Measurements from ENCODE around the gene BAG3. TPM values are rescaled to one million over a fixed set of nuclear protein-coding genes. Genes with fewer than 3 reads are reported as not detected.

BAG3 gene
- total and polyA plus RNA-seq, 7 donors, result 10.8 to 62.4 (median 32.9) TPM

DNA sequence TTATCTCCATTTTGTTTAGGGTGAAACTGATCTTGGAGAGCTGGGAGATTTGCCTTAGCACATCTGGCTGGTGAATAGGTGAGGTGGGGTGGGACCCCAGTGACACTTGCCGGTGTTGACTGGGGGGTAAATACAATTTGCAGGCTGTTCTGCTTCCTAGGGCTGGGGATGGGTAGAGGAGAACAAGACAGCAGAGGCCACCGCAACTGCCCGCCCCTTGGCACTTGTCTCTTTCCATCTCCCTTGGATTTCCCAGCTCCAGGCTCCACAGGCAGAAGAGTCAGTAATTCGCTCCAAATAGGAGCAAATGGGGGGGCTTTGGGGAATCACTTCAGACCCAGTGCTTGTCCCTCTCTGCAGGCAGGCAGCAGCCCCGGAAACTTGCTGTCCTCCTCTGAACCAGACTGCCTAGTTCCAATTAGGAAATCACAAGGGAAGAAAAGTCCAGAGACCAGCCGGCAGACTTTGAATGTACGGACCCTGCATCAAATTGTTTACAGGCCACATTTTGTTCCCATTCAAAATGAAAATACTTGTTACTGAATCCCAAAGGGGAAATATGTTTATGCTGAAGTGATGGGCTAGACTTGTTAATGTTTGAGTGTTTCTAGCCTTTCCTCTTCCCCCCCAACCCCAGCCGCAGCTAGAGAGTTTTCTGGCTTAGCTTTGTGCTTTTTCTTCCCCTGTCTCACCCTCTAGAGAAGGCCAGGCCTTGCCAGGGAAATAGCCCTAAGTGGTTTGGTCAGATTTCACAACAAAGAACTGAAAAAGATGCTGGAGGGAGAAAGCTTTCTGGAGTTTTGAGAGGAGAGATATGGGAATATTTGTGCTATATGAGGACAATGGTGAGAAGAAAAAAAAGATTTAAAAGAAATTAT is 64.7 kb downstream of the BAG3 start:
- Histone ChIP-seq H3K4me1 (peaks cover 0 to 9% (median 3%) of the 10 kb centered on the region in 4 donors), H3K27me3 (no peaks in the 10 kb centered on the region), H3K9me3 (no peaks in the 10 kb centered on the region), H3K4me3 (no peak overlapping the region), H3K27ac (peak overlapping the region; percentile 6 to 45 (median 24)), H3K36me3 (no peaks in the 10 kb centered on the region)
- 79 to 83% methylated on average over 8 of the region's 8 CpGs for WGBS, 2 donors
- intact Hi-C loops (cut with DNase I), result no loop called here
- no peak for DNase-seq
- TF ChIP-seq POLR2AphosphoS5 (IDR thresholded peaks at IDR 0.05) (no peak), POLR2A (IDR thresholded peaks at IDR 0.05) (no peak), EP300 (IDR thresholded peaks at IDR 0.05) (no peak)
- TF ChIP-seq, protein P1, sequence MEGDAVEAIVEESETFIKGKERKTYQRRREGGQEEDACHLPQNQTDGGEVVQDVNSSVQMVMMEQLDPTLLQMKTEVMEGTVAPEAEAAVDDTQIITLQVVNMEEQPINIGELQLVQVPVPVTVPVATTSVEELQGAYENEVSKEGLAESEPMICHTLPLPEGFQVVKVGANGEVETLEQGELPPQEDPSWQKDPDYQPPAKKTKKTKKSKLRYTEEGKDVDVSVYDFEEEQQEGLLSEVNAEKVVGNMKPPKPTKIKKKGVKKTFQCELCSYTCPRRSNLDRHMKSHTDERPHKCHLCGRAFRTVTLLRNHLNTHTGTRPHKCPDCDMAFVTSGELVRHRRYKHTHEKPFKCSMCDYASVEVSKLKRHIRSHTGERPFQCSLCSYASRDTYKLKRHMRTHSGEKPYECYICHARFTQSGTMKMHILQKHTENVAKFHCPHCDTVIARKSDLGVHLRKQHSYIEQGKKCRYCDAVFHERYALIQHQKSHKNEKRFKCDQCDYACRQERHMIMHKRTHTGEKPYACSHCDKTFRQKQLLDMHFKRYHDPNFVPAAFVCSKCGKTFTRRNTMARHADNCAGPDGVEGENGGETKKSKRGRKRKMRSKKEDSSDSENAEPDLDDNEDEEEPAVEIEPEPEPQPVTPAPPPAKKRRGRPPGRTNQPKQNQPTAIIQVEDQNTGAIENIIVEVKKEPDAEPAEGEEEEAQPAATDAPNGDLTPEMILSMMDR (IDR thresholded peaks at IDR 0.05), result no peak

DNA sequence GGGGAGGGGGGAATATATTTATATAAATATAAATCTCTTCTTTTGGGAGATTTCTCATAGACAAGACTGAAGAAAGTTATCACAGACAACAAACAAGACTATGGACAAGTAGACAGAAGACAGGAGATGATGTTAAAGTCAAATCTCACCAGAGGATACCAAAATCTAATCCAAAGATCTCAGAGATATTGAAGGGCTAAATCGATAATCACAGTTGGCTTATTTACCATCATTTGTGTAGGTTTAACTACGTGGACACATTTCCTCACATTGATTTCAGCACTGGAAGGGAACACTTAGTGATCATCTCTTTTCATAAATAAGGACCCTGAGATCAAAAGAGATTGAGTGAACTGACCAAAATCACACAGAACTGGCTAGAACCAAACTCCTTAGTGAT is 72.0 kb downstream of the BAG3 start:
- H3K27me3 ChIP-seq, result no peaks in the 10 kb centered on the region
- 90 to 96% methylated on average over 2 of the region's 2 CpGs for WGBS, 2 donors
- peaks cover 0 to 27% (median 20%) of the 10 kb centered on the region in 4 donors for H3K4me1 ChIP-seq
- H3K36me3 ChIP-seq, result no peaks in the 10 kb centered on the region
- TF ChIP-seq EP300 (IDR thresholded peaks at IDR 0.05) (no peak), POLR2AphosphoS5 (IDR thresholded peaks at IDR 0.05) (no peak), POLR2A (IDR thresholded peaks at IDR 0.05) (no peak)
- TF ChIP-seq, protein P1 (IDR thresholded peaks at IDR 0.05), result no peak
- H3K4me3 ChIP-seq, result no peak overlapping the region
- no peak overlapping the region for H3K27ac ChIP-seq
- intact Hi-C loops (cut with DNase I), result loop anchor here (1.0 kb wide), 1 partner anchor 35 kb away; no protein-coding TSS in a partner anchor
- DNase-seq, result no peak
- H3K9me3 ChIP-seq, result no peaks in the 10 kb centered on the region

DNA sequence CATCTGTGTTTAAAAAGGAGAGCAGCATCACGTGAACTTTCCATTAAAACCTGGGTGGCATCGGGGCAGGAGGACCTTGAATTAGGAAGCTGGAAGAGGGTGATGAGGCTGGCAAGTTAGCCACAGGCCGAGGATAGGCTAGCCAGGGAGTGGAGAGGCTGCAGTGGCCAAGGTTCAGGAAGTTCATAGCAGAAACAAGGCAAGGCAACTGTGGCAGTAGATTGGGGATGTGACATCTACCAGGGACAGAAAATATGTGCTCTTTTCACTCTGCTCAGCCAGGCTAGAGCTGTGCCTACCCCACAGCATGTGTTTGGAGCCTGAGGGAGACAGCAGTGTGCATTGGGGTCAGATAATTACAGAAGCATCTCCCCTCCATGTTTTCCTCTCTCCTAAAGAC is 72.4 kb downstream of the BAG3 start:
- no peaks in the 10 kb centered on the region for H3K9me3 ChIP-seq
- no peak overlapping the region for H3K4me3 ChIP-seq
- 80 to 83% methylated on average over 3 of the region's 3 CpGs for WGBS, 2 donors
- H3K27ac ChIP-seq, result no peak overlapping the region
- TF ChIP-seq POLR2AphosphoS5 (IDR thresholded peaks at IDR 0.05), result no peak
- TF ChIP-seq POLR2A (IDR thresholded peaks at IDR 0.05), result no peak
- TF ChIP-seq, protein P1 (IDR thresholded peaks at IDR 0.05), result no peak
- TF ChIP-seq EP300 (IDR thresholded peaks at IDR 0.05), result no peak
- peaks cover 0 to 31% (median 25%) of the 10 kb centered on the region in 4 donors for H3K4me1 ChIP-seq
- H3K36me3 ChIP-seq, result no peaks in the 10 kb centered on the region
- intact Hi-C loops (cut with DNase I), result loop anchor here (1.0 kb wide), 1 partner anchor 35 kb away; no protein-coding TSS in a partner anchor
- no peak for DNase-seq
- H3K27me3 ChIP-seq, result no peaks in the 10 kb centered on the region

DNA sequence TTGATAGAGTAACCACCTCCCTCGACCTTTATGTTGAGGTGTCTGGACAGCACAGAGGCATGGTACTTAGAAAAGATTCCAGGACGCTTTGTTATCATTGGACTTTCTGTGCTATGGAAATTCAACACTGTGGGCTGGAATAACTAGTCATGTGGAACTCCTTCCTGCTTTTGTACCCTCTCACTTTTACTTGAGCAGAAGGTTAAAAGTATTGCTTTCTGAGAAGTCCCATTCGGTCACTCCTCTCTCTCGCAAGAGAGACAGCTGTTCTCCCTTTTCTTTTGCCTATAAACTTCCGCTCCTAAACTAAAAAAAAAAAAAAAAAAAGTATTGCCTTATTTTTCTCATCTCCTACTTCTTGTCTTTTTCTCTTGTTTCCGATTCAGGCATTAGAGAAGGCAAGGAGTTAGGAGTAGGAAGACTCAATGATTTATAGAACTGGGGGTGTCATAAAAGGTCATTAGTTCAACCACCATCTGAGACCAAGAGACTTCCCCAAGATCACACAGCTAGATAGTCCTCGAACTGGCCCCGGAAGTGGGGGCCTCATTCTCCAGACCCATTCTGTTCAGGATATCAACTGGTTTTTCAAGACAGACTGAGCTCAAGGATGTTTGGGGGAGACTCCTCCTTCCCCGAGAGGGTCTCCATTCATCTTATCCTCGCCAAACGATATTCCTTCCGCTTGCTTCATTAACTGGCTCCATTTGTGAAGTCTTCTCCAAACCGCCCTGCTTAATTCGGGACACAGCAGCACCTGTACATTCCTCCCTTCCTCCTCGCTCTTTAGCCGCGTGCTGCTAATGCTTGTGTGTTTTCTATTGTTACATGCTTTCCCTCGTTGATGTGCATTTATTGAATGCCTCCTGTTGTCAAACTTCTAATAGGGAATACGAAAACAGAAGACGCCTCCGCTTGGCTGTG is 73.7 kb downstream of the BAG3 start:
- Histone ChIP-seq H3K36me3 (no peaks in the 10 kb centered on the region), H3K4me3 (peak overlapping the region; percentile 49 to 98 (median 88)), H3K9me3 (no peaks in the 10 kb centered on the region), H3K4me1 (peaks cover 0 to 33% (median 29%) of the 10 kb centered on the region in 4 donors), H3K27me3 (no peaks in the 10 kb centered on the region), H3K27ac (peak overlapping the region; percentile 92 to 98 (median 94))
- TF ChIP-seq EP300 (IDR thresholded peaks at IDR 0.05) (no peak), POLR2AphosphoS5 (IDR thresholded peaks at IDR 0.05) (no peak), POLR2A (IDR thresholded peaks at IDR 0.05) (no peak)
- TF ChIP-seq, protein P1 (IDR thresholded peaks at IDR 0.05), result no peak
- WGBS, 2 donors, result 23 to 34% methylated on average over 21 of the region's 21 CpGs
- intact Hi-C loops (cut with DNase I), result loop anchor here (5.0 kb wide), 1 partner anchor 118 kb away; no protein-coding TSS in a partner anchor
- no peak for DNase-seq
